GM19395 (cell line): ENCODE measurements around the gene RBM48.
"Not testable (repeated sequence)": the region's sequence is repeated elsewhere in the genome, so short reads cannot be mapped to it uniquely, and the experiment has no call there.

Experiments used
- ATAC-seq: cut with Tn5 transposase; IDR thresholded peaks from one replicate; pipeline ENCODE4 v1.9.1; 2021; ENCODE audit warnings: mild to moderate bottlenecking, moderate library complexity; ENCODE audit not compliant: unreplicated experiment

The RBM48 gene

DNA sequence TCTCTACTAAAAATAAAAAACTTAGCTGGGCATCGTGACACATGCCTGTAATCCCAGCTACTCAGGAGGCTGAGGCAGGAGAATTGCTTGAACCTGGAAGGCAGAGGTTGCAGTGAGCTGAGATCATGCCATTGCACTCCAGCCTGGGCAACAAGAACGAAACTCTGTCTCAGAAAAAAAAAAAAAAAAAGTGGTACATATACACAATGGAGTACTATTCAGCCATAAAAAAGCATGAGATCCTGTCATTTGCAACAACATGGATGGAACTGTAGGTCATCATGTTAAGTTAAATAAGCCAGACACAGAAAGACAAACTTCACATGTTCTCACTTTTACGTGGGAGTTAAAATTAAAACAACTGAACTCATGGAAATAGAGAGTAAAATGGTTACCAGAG lies 14.9 kb downstream of the RBM48 start:
- ATAC-seq = not testable (repeated sequence)

DNA sequence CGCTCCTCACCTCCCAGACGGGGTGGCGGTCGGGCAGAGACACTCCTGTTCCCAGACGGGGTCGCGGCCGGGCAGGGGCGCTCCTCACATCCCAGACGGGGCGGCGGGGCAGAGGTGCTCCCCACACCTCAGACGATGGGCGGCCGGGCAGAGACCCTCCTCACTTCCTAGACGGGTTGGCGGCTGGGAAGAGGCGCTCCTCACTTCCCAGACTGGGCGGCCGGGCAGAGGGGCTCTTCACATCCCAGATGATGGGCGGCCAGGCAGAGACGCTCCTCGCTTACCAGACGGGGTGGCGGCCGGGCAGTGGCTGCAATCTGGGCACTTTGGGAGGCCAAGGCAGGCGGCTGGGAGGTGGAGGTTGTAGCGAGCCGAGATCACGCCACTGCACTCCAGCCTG lies 16.5 kb downstream of the RBM48 start:
- ATAC-seq = not testable (repeated sequence)

DNA sequence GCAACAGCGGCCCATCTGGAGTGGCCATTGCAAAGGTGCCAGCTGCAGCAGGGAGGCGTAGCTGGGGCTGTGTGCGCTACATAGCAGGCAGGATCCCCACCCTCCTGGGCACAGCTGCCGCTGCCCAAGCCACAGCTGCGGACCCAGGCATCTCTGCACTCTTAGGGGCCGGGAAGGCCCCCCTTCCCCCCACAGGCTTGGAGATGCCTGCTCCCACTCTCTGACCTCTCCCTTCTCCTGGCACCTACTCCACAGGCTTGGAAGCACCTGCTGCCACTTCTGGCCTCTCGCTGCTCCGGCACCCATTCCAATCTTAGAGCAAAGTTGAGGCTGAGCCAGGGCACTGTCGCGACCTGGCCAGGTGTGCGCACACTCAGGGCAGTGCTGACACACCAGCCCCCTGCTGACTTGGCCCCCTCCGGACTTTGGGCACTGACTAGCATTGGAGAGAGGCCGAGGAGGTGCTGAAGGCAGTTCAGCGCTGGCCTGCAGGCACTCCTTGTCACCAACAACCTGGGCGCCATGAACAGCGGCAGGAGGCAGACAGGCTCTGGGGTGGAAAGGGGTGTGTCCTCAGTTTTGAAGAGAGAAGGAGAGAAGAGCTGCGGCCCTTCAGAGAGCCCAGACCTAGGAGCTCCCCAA lies 18.4 kb downstream of the RBM48 start:
- ATAC-seq = no peak

DNA sequence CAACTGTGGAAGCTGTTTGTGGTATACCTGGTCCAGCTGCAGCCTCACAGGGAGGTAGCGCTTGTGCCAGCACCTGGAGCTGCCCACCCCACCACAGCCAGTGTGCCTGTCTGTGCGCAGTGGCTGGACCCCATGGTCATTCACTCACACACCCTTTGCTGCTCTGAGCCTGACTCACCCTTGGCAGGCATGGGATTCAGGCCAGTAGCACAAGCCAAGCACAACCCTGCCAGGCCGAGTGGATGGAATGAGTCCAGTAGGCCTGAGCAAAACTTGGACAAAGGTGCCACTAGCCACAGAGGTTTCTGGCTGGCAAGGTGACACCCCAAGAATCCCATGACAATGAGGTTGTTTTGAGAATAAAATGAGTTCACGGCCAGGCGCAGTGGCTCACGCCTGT lies 19.0 kb downstream of the RBM48 start:
- no peak for ATAC-seq

DNA sequence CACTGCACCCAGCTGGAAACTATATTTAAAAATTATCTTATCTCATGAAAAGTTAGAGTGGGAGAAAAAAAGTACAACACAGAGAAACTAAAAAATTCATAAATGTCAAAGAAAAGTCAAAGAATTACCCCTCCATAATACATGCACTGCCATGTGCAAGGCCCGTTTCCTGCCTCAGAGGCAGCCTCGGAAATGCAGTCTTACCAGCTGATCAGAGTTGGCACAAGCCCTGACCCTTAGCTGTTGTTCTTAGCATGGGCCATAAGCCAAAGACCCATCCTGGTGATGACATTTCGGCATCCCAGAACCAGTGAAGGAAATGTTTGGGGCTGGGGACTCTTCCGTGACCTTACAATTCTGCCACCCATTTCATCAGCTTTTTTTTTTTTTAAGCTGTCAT lies 21.6 kb downstream of the RBM48 start:
- ATAC-seq = no peak

DNA sequence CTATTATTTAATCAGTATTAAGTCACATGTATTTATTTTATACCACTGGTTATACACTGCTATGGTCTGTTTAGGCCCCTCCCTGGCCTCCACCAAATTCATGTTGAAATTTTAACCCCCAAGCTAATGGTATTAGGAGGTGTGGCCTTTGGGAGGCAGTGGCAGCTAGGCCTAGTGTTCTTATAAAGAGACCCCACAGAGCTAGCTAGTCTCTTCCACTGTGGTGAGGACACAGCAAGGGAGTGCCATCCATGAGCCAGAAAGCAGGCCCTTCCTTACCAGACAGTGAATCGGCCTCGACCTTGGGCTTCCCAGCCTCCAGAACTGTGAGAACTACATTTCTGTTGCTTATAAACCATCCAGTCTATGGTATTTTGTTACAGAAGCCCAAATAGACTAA lies 28.7 kb downstream of the RBM48 start:
- no peak for ATAC-seq

DNA sequence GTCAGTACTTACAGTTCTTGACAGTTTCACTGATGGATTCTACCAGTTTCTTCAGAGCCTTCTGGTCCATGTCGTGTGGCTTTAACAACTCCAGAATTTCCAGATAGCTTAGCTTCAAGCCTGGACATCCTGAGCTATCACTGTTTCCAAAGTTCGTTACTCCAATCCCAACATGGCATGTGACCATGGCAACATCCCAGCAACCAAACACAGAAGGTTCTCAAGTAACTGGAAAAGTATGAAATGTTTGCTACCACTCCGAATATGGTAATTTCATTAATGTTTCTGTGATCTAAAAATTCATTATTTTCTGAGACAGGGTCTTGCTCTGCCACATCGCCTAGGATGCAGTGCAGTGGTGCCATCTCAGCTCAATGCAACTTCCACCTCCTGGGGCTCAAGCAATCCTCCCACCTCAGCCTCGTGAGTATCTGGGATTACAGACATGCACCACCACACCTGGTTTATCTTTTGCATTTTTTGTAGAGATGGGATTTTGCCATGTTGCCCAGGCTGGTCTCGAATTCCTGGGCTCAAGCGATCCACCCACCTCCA lies 29.3 kb downstream of the RBM48 start:
- no peak for ATAC-seq

DNA sequence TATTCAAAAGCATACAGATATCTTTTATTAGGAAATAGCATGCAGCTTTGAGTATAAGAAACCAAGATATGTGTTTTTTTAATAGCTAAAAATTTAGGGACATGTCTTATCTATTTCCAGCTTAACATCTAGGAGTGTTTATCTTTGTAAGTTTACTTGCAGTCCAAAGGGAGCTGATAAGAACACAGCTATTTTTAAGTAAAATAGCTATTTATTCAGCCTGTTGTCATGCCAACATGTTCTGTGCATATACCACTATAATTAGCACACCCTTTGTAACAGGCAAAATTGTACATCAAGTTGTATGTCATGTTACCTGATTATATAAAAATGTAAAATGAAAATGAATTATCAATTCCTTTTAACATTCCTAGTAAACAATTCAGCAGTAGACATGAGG lies 32.0 kb downstream of the RBM48 start:
- ATAC-seq = no peak

DNA sequence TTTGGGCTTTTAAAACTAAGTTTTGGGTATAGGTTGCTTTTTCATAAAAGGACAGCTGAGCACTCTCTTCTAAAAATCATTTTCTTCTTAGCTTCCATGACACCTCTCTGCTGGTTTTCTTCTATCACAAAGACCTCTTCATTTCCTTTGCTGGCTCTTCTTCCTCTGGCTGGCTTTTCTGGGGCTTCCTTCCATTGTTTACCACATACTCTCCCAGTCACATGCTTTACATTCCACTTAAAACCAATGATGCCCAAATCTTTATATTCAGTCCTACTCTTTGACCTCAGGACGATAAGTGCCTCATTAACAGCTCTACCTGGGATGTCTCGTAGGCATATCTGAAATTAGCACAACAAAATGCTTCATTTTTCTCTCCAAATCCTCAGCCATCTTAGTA lies 34.8 kb downstream of the RBM48 start:
- no peak for ATAC-seq

DNA sequence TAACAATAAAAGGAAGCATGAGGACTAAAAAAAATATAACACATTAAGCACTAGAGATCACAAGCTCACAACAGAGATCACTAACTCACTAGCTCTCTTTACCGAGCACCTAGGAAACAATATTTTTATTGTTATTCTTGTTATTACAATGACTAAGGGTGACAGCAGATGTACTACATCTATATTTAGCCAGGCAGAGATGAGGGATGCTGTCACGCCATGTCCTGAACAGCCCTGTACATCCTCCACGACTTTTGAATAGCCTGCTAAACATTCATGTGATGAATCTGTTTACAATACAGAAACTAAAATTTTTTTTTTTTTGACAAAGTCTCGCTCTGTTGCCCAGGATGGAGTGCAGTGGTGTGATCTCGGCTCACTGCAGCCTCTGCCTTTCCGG lies 38.9 kb downstream of the RBM48 start:
- ATAC-seq = no peak

DNA sequence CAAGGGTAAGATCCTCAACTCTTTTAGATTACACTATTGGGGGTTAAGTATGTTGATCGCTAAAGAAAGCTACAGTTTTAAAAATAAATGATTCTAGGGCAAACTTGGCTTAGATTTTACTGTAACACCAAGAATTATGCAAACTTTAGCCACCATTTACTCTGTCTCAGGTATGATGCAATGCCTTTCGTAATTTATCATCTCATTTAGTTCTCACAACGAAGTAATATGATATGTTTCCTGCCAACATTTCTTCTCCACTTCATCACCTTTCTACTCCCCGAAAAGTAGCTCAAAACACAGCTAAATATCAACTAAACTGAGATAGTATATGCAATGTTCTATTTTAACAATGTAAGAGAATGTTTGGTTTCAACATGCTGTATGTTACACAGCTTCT lies 40.5 kb downstream of the RBM48 start:
- no peak for ATAC-seq

DNA sequence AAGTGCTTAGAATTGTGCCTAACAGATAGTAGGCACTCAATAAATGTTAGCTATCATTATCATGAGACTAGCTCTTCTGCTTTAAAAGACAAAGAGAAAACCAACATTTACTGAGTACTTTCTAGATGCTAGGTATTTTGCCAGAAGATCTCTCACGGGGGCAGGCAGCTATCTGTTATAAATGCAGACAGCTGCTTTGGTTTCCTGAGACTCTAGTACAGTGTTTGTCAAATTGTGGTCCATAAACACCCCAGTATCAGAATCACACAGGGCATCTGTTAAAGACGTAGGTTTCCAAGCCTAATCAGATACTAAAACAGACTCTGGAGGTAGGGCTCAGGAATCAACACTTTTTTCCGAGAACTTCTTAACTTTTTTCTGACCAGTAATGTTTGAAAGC lies 47.7 kb downstream of the RBM48 start:
- no peak for ATAC-seq

DNA sequence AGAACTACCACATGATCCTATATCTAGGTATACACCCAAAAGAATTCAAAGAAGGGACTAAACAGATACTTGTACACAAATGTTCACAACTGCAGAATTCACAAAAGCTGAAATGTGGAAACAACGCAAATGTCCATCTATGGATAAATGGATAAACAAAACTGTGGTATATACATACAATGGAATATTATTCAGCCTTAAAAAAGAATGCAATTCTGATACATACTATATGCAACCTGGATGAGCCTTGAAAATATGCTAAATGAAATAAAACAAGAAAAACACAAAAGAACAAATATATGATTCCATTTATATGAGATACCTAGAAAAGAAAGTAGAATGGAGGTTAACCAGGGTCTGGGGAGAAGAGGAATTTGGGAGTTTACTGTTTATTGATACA lies 54.4 kb downstream of the RBM48 start:
- no peak for ATAC-seq

DNA sequence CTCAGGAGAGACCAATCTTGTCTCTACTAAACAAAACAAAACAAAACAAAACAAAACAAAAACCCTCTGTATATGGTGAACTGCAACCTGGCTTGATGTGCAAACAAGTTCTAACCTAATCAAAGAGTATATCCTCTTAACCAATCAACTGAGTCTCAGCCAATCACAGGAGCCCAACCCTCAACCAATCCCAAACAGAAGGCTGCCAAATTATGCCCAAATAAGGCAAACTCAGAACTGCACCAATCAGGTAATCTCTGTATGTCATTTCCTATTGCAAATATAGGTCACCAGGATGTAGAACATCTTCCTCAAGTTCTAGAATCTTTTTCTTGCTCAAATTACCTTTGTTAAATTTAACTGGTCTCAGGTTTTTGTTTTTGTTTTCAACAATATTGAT lies 56.4 kb downstream of the RBM48 start:
- ATAC-seq = no peak

DNA sequence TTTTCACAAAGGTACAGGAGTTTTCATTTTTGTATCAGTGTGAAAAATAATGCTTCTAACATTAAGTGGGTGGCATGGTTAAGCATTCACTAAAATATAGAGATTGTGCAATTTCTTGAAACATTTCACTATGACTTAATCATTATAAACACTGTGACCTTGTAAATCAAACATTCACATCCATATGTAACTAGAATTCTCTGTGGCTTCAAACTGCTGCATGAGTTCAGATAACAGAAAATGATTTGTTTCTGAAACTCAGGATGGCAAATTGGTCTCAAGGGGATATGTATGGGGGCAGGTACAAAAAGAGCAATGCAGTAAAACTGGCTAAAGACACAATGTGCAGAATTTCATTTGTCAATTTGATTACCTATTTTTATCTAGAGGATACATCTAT lies 57.8 kb downstream of the RBM48 start:
- ATAC-seq = no peak

DNA sequence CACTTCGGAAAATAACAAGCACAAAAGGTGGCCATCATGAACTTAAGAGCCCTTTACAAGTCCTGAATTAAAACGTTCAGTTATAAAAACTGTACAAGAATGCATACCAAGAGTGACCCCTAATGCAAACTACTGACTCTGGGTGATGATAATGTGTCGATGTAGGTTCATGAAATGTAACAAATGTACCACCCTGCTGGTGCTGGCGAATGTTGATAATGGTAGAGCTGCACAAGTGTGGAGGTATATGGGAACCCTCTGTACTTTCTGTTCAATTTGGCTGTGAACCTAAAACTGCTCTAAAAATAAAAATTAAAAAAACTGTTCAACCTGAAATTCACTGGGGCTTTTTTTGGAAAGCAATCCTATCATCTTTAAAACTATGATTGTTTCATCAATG lies 58.2 kb downstream of the RBM48 start:
- no peak for ATAC-seq
